Activated naive CD4-positive, alpha-beta T cell treated with anti-CD3 and anti-CD28 coated beads, Interleukin-2, amount 50 U/mL, for 72 hours (primary cell): ENCODE measurements around the gene HIC2. TPM values are rescaled to one million over a fixed set of nuclear protein-coding genes. Genes with fewer than 3 reads are reported as not detected.
A peak's percentile ranks its signal among the peaks of the same experiment; 100 is the strongest.
"Not testable (repeated sequence)": the region's sequence is repeated elsewhere in the genome, so short reads cannot be mapped to it uniquely, and the experiment has no call there.

Experiments
- ATAC-seq, 2 donors: fragments of 150-1000 bp; cut with Tn5 transposase; 2 replicates each; pipeline ENCODE4 v1.10.0; 2021; ENCODE audit warnings: mild to moderate bottlenecking in 2 of 2, moderate library complexity in 2 of 2
- DNase-seq, 2 donors: peaks; one replicate each; pipeline ENCODE4 v3.0.0; 2021 to 2022; ENCODE audit warnings: low spot score in 2 of 2
- H3K27ac Mint-ChIP-seq, 2 donors: one replicate each; pipeline ENCODE4 v1.8.0; 2022; ENCODE audit warnings: mild to moderate bottlenecking in 2 of 2, mixed read lengths in 2 of 2
- H3K36me3 Mint-ChIP-seq, 2 donors: one replicate each; pipeline ENCODE4 v1.8.0; 2022; ENCODE audit warnings: mixed read lengths in 2 of 2
- H3K9me3 Mint-ChIP-seq, 2 donors: one replicate each; pipeline ENCODE4 v1.8.0; 2022; ENCODE audit warnings: mixed read lengths in 2 of 2
- total RNA-seq, 2 donors: library from RNA; stranded (reverse); gene quantifications; one replicate each; pipeline ENCODE4 v1.2.3, GENCODE V29; 2022

The HIC2 gene
- total RNA-seq, 2 donors from 2014 or later: 6.0 to 6.8 TPM

GRCh38 chr22:21498489-21498888 lies 81.3 kb downstream of the HIC2 start:
- H3K36me3 Mint-ChIP-seq, DNase-seq, H3K27ac Mint-ChIP-seq, ATAC-seq, H3K9me3 Mint-ChIP-seq: not testable (repeated sequence)

- not testable (repeated sequence) for H3K27ac Mint-ChIP-seq, H3K9me3 Mint-ChIP-seq, DNase-seq, H3K36me3 Mint-ChIP-seq
- peak; percentile 96 for ATAC-seq
These were observed 82.7 kb downstream of the HIC2 start for GRCh38 chr22:21499623-21500506.

Other genes with a start within 250 kb of the HIC2 start
- under 1 TPM; 0.07 to 0.27 TPM for gene RIMBP3B, start 33.6 kb upstream of the HIC2 start, total RNA-seq
- gene TMEM191C, start 50.0 kb downstream of the HIC2 start, total RNA-seq: 1 to 10 TPM in 1 of 2 donors, under 1 TPM in 1; 0.93 to 3.2 TPM
- under 1 TPM; 0.25 to 0.33 TPM for gene RIMBP3C, start 134.1 kb downstream of the HIC2 start, total RNA-seq
- 10 to 100 TPM; 46.1 to 62.5 TPM for gene UBE2L3, start 150.3 kb downstream of the HIC2 start, total RNA-seq
- gene YDJC, start 212.7 kb downstream of the HIC2 start, total RNA-seq: 10 to 100 TPM; 26.9 to 47.9 TPM
- gene CCDC116, start 215.4 kb downstream of the HIC2 start, total RNA-seq: under 1 TPM in 1 of 2 donors, not detected in 1; 0.54 TPM
- 10 to 100 TPM; 25.3 to 27.8 TPM for gene SDF2L1, start 224.9 kb downstream of the HIC2 start, total RNA-seq
- 10 to 100 TPM; 33.9 to 50.5 TPM for gene PPIL2, start 248.6 kb downstream of the HIC2 start, total RNA-seq